GM18873 (cell line): Measurements from ENCODE around the gene WDR87.

Source experiments
- ATAC-seq: cut with Tn5 transposase; IDR thresholded peaks from one replicate; pipeline ENCODE4 v1.9.1; 2021; ENCODE audit warnings: mild to moderate bottlenecking, moderate library complexity, moderate number of reproducible peaks; ENCODE audit not compliant: unreplicated experiment, low FRiP score

The WDR87 gene

DNA sequence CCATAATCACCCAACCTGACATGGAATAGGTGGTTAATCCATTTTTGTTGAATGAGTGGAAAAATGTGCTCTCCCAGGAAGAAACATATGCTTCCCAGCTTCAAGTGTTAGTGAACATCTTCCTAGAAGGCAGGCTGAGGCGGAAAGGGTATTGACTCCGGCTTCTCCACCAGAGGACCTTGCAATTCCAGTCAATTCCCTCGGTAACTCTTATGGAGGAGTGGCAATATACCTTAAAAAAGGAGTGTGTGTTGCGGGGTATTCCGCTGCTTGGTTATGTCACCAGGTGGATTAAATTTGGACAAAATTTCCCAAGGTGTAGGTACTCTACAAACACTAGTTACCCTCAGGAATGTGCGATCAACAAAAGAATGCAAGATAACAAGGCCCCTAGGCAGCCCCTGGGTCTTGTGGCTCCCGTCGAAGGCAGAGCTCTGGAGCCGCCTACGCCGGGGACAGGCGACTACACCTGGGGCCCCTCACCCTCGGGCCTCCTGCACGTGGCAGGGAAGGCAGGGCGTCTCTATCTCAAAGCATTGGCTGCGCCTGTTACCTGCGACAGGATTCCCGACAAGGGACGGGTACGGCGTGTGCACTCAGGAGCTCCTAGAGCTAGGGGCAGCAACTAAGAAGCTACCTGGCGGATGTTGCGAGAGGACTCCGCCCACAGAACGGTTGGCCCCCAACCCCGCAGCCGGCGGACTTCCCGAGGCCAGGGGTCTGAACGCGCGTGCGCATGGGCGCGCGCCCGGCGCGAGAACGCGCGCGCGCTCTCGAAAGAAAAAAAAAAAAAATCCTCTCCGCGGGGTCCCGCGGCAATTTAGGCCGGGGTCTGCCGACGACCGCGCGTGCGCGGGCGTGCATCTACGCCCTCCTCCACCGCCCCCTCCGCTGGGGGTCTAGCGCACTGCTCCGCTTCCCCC, at the start of gene WDR87:
WDR87 (minus strand) TSS at position 649 of the 923 bp plus-strand sequence. CDS start 8,355 bp downstream, outside the sequence.
- ATAC-seq, result no peak

DNA sequence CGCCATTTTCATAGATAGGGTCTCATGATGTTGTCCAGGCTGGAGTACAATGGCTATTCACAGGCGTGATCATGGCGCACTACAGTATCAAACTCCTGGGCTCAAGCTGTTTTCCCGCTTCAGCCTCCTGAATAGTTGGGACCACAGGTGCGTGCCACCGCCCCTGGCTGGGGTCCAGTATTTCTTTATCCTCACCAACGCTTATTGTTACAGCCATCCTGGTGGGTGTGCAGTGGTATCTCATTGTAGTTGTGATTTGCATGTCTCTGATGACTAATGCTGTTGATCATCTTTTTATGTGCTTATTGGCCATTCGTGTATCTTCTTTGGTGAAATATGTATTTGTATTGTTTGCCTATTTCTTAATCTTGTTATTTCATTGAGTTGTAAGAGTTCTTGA, 49.6 kb upstream of the WDR87 start:
- ATAC-seq, result no peak

DNA sequence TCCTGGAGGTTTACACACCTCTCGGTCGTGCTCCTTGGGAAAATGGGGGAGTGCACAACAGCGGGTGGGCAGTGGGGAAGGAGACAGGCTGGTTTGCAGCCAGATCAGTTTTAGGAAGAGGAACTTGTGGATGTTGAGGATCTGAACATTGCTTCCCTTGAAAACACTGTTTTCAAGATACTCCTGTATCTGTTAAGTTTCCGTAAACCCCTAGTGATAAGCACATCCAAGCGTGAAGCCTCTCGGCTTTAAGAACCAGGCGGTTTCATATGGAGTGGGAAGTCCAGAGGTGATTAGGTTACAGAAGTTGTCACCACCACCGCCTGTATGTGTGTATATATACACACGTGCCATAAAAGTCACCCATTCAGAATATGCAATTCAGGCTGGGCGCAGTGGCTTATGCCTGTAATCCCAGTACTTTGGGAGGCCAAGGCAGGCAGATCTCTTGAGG, 48.1 kb upstream of the WDR87 start:
- ATAC-seq, result no peak

DNA sequence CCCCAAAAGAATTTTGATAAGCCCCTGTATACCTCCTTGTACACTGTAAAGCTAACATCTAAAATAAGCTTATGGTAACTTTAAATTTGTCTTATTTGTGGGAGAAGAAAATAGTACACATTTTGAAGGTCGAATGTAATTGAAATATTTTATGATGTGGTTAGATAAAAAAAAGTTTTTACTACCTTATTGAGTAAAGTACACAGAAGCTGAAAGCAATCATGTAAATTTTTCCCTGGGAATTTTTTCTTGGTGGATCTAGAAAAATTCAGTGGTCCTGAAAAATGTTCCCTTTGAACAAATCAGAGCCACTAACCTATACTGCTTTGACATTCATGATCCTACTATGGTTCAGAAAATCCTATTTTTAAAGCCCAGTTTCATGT, 47.5 kb upstream of the WDR87 start:
- no peak for ATAC-seq

DNA sequence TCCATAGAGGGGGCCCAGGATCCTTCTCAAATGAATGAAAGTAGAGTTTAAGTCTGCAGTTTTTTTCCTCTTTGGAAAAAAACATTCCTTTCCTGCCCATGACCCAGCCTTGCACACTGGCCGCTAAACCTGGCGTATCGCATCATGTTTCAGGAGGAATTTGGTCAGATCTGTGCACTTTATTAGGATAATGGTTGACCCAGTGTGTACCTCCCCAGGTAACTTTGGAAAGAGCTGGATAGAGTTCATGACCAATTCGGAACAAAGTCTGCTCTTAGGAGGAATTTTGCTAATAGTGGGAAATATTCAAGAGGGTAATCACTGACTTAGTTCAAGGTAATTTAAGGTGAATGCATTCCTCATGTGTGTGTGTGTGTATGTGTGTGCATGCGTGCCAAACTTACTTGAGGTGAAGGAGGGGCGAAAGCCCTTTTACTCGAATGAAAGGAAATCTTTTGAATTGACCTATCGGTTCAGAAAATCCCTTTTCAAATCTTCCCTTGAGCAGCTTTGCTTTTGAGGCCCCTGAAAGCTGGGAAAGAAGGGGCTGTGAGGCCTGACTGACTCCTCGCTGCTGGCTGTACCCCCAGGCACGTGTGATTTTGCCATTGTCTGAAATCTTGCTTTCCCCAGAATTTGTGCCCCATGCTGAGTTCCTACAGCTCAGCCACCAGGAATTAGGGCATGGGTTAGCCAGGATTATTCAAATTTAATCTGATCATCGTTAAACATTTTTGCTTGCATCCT, 47.0 kb upstream of the WDR87 start:
- ATAC-seq, result no peak

DNA sequence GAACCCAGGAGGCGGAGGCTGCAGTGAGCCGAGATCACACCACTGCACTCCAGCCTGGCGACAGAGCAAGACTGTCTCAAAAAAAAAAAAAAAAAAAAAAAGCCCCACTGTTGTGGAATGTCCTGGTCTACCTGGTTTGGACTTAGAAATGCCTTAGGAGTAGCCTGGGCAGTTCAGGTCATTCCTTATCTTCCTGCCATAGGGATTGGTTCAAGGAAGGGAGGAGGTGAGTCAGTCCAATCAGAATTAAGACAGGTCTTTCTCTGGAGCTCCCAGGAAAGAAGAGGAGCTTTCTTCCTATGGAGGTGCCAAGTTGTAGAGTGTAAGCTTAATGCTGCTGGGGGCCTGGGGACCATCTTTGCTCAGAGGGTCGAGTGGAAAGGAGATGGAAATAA, 45.4 kb upstream of the WDR87 start:
- no peak for ATAC-seq

DNA sequence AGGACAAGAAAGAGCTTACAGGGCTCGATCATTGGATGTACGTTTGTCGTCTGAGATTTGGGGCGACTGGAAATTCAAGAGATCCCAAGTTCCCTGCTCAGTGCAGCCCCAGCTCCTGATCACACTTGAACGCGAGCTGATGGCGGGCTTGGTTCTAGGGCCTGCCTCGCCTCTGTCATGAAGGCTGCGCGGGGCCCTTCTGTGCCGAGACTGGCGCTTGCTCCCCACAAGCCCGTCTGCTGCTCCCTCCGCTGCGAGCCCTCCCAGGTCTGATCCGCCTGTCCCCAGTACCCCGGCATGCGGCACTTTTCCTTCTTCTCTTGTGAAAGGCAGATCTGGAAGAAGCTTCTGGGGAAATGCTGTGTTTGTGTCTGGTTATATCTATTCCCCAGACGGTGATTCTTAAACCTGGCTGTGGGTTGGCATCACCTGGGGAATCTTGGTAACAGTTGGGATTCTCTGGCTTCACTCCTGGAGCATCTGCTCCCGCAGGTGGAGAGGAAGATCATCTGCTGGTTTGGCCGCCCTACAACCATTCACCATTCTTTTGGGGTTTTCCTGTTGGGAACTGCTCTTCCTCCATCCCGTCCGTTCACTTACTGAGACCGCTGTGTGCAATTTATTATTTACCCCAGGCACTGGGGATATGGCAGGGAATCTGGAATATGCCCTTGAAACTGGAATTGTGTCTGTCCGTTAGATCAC, 44.2 kb upstream of the WDR87 start:
- no peak for ATAC-seq

DNA sequence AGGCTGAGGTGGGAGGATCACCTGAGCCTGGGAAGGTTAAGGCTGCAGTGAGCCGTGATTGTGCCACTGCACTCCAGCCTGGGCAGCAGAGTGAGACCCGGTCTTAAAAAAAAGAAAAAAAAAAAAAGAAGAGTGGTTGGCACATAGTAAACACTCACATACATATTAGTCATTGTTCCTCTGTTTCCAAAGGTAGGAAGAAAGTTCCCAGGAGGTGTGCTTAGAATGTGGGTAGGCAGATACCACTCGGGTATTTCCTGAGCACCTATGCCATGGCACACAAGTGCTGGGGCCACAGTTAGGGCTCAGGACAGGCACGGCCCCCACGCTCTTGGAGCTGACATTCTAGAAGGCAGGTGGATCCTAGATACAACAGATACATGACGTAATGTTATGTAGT, 42.0 kb upstream of the WDR87 start:
- ATAC-seq, result no peak

DNA sequence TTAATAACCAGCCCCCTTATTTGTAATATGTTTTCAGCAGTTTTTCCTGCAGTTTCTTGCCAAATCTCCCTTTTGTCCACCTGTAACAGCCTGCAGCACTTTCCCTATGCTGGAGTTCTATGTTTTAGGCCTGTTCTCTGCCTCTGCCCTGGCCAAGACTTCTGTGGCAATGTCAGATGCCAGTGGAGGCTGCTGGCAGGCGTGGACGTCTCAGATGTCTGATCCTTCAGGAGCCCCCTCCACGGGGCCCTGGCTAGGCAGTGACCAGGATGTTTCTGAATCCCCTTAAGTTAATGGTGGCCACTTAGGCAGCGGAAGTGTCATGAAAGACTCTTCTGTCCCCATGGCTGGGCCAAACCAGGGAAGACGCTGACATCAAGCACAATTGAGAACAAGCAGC, 41.4 kb upstream of the WDR87 start:
- no peak for ATAC-seq

DNA sequence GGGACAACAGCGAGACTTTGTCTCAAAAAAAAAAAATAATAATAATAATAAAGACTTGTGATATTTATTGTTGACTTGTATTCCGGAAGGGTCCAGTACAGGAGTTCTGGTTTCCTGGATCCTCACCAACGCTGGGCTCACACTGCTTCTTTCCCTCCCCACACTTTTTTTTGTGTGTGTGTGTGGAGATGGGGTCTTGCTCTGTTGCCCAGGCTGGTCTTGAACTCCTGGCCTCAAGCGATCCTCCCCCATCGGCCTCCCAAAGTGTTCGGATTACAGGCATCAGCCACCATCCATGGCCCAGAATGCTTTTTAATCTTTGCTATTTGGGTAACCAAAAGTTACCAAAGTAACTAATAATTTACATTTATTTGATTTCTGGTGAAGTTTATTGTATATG, 39.7 kb upstream of the WDR87 start:
- ATAC-seq, result no peak

DNA sequence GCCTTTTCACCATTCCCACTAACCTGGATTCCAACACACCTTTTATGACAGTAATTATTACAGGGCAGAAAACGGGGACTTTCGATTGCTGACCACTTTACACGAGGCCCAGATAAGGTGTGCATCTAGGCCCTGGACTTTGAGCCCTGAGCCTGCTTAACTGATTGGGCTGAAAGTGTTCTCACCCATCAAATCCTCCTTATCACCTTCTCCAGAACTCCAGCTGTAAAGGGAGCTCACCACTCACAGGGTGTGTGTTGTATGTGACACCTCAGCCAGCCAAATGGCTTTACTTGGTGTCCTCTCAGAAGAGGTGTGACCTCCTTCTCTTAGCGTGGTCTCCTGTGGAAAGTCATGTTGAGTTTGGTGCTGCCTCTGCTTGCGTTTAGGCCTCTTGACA, 37.1 kb upstream of the WDR87 start:
- ATAC-seq, result no peak

DNA sequence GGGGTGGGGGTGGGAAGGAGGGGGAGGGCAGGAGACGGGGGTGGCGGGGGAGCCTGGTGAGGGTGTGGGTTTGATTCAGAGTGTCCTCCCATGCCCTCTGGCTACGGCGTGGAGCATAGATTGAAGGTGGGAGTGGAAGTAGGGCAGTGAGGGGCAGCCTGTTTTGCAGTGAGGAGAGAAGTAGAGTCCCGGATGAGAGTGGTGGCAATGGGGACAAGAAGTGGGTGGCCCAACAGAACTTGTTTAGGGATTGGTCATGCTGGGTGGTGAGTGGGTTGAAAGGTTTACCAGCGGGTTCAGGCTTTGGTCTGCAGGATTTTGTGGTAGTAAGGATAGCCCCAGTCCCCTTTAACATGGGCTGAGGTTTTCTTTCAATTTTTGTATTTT, 36.1 kb upstream of the WDR87 start:
- ATAC-seq, result no peak

DNA sequence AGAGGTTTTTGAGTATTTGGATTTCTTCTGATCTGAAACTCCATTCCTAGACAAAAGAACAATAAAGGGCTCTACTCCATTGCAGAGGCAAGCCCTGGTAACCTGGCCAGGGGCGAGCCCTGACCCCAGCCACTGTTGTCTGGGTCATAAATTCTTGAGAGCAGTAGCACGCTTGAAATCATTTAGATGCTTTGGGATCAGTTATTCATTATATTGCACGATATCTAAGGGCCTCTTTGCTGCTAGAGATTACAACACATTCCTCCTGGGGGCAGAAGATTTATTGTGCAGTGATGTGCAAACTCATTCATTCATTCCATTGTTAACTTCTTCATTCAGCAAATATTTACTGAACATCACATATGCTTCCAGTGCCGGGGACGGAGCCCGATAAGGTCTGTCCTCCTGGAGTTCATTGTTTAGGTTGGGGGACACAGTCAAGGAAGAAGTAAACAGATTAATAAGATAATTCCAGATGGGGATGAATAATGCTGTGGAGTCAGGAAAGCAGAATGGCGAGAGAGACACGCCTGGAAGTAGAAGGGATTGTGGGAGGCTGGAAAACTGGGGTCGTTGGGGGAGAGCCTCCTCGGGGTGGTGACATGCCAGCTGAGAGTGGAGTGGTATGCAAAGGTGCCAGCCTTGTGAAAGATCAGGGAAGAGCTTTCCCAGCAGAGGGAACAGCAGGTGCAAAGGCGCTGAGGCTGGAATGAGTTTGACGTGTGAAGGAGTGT, 35.6 kb upstream of the WDR87 start:
- ATAC-seq, result no peak

DNA sequence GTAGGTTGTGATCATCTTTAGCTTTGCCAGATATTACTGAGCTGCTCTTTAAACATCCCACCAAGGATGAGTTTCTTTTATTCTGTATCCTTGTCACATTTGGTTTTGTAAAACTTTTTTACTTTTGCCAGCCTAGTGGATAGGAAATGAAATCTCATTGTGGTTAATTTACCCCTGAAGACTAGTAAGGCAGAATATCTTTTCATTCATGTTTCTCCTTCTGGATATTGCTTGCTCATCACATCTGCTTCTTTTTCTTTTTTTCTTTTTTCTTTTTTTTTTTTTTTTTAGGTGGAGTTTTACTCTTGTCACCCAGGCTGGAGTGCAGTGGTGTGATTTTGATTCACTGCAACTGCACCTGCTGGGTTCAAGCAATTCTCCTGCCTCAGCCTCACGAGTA, 32.0 kb upstream of the WDR87 start:
- ATAC-seq, result no peak

DNA sequence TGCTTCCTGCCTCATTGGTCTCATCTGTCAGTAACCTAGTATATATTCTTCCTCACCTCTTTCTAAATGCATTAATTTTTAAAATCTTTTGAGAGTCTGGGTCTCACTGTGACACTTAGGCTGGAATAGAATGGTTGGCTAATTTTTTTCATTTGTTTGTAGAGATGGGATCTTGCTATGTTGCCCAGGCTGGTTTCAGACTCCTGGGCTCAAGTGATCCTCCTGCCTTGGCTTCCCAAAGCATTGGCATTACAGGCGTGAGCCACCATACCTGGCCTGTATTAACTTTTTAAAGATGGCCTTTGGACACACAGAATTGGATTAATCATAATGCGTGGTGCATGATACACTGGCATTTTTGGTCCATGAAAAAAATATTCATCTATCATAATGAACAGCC, 30.5 kb upstream of the WDR87 start:
- ATAC-seq, result no peak

DNA sequence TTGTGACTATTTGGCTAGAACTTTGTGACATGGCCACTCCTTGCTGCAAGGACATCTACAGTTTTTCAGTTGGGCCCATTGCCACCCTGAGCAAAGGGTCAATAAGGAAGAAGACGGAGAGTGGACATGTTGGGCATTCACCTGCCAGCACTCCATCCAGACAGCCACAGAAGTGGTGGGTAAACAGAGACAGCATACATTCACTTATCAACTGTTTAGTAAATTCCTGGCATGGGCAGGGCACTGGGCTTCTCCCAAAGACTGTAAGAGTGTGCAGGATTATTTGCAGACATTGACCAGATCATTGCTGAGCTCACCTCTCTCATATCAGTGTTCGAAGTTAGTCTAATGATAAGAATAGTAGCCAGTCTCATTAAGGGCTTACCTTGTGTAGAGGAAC, 29.8 kb upstream of the WDR87 start:
- ATAC-seq, result no peak

DNA sequence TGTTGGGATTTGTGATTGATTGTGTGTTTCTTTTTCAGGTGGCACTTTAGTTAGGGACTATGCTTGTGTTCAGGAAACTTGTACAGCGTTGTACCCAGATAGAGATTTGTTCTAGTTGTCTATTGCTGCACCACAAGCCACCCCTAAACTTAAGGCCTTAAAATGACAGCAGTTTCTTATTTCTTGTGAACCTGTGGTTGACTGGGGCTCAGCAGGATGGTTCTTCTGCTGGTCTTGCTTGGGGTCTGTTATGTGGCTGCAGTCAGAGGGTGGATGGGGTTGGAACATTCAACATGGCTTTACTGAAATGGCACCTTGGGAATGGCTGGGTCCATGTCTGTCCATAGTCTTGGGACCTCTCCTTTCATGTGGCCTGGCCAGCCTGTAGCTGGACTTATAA, 28.9 kb upstream of the WDR87 start:
- no peak for ATAC-seq

DNA sequence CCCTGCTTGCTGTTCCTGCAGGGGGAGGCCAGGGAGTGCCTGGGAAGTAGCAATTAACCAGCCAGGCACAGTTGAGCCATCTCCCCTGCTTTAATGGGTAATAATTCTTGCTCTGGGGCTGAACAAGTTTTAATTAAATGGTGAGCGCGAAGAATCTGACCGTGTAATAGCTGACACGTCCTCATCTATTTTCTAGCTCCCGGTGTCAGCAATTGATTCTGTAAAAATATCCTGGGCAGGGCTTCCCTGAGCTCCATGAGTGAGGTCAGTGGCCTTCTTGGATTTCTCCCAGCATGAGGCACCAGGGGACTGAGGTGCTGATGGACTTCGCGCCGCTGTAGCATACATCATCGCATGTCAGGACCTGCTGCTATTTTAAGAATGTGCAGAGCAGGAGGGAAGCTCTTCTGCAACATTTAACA, 27.6 kb upstream of the WDR87 start:
- no peak for ATAC-seq

DNA sequence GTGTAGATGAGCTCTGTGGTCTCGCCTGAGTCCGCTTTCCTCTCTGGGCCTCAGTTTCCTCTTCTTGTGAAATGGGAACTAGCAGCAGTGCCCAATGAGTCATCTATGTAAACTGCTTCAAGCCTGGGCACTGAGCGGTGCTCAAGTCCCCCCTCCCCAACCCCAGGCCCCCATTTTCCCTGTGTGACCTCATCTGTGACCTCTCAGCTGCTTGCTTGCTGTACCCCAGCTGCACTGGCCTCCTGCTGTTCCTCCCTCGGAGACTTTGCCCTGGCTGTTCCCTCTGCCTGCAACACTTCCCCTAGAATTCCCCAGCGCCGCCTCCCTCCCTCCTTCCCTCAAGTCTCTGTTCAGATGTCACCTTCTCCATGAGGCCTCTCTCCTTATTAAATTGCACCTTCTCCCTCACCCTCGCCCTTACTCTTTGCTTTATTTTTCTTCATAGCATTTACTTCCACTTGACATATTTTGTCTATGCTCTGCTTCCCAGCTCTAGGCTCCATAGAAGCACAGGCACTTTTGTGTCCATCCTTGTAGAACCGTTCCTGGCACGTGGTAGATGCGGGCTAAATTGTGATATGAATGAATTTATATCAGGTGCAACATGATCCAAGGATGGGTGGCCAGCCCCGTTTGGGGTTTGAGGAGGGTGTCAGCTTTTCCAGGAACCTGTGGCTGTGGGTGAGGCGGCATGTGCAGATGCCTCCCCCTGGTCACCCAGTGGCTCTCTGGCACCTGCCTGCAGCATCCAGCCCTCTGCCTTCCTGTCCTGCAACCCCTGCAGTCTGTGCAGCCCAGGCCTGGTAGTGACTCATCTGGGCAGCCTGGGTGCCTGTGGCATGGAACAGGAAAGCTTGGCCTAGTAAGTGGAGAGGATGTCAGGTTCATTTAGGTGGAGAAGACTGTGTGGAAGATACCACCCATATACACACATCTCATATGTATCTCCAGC, 26.9 kb upstream of the WDR87 start:
- ATAC-seq, result no peak
